Measurements from ENCODE around the gene LACRT. TPM values are rescaled to one million over a fixed set of nuclear protein-coding genes. Genes with fewer than 3 reads are reported as not detected.

LACRT gene
- total and polyA plus RNA-seq, 2 of the 4 experiments (the other 2 are of a cell fraction) = not detected

GRCh38 chr12:54649825-54650224 lies 15.1 kb upstream of the LACRT start:
- no peaks in the 10 kb centered on the region for H3K79me1 ChIP-seq (ENCODE audit: low read depth in 1 of 2, low read length in 2 of 2)
- no peak overlapping the region for H2AK9ac ChIP-seq (replicated peaks; ENCODE audit: low read depth, low read length, poor library complexity)
- H3K9ac ChIP-seq (ENCODE audit: low read depth, low read length) = no peak overlapping the region
- no TSS peak for BruUV-seq (replicated peaks)
- DNase-seq (no peak), ATAC-seq (ENCODE audit: low read depth) (no peak)
- H3K27me3 ChIP-seq (ENCODE audit: control insufficient read depth, insufficient read depth, low read length) = peaks cover 6% of the 10 kb centered on the region
- no peak overlapping the region for H3K4me2 ChIP-seq (ENCODE audit: low read depth, low read length)
- H3K23ac ChIP-seq (ENCODE audit: low read depth, low read length) = no peak overlapping the region
- TF ChIP-seq MAFK (IDR thresholded peaks at IDR 0.05; ENCODE audit: low read depth, low read length) = no peak
- TF ChIP-seq USF2 (IDR thresholded peaks at IDR 0.05; ENCODE audit: low read depth, low read length) = no peak
- TF ChIP-seq RFX5 (IDR thresholded peaks at IDR 0.05; ENCODE audit: low read depth, low read length) = no peak
- TF ChIP-seq NFE2L2 (IDR thresholded peaks at IDR 0.05; ENCODE audit: low read depth, low read length) = no peak
- no peak for TF ChIP-seq POLR2A (IDR thresholded peaks at IDR 0.05; ENCODE audit: low read depth, low read length)
- no peak for TF ChIP-seq MXI1 (IDR thresholded peaks at IDR 0.05; ENCODE audit: borderline replicate concordance, low read depth, low read length)
- no peak for TF ChIP-seq ELK1 (IDR thresholded peaks at IDR 0.05; ENCODE audit: borderline replicate concordance, low read depth, low read length)
- TF ChIP-seq CTCF (conservative IDR thresholded peaks at IDR 0.05; ENCODE audit: low read depth, low read length) = no peak
- TF ChIP-seq CEBPB (IDR thresholded peaks at IDR 0.05; ENCODE audit: low read depth, low read length) = no peak
- no peak for TF ChIP-seq MAZ (IDR thresholded peaks at IDR 0.05; ENCODE audit: borderline replicate concordance, low read depth, low read length)
- no peak for TF ChIP-seq RCOR1 (IDR thresholded peaks at IDR 0.05; ENCODE audit: insufficient replicate concordance, low read length)
- TF ChIP-seq BHLHE40 (IDR thresholded peaks at IDR 0.05; ENCODE audit: low read depth, low read length) = no peak
- TF ChIP-seq CHD1 (IDR thresholded peaks at IDR 0.05; ENCODE audit: low read depth, low read length) = no peak
- no peak for TF ChIP-seq SMC3 (IDR thresholded peaks at IDR 0.05; ENCODE audit: low read depth, low read length)
- TF ChIP-seq RAD21 (IDR thresholded peaks at IDR 0.05; ENCODE audit: low read length) = no peak
- TF ChIP-seq FOS (IDR thresholded peaks at IDR 0.05; ENCODE audit: low read depth, low read length) = no peak
- H2BK15ac ChIP-seq (ENCODE audit: low read depth, low read length) = no peak overlapping the region
- H3K56ac ChIP-seq (ENCODE audit: extremely low read depth, insufficient read depth, low read length) = no peak overlapping the region
- no peak overlapping the region for H3K4ac ChIP-seq (ENCODE audit: low read depth, low read length)
- H2AFZ ChIP-seq (replicated peaks; ENCODE audit: low read length, poor library complexity) = no peak overlapping the region
- H3K4me1 ChIP-seq (ENCODE audit: control insufficient read depth, insufficient read depth, low read length) = no peaks in the 10 kb centered on the region
- H4K91ac ChIP-seq (ENCODE audit: insufficient read depth, low read depth, low read length) = no peak overlapping the region
- no peaks in the 10 kb centered on the region for H3K9me1 ChIP-seq (ENCODE audit: insufficient read depth, low read length)
- no peaks in the 10 kb centered on the region for H4K20me1 ChIP-seq (ENCODE audit: insufficient read depth, low read length)
- H3K27ac ChIP-seq (ENCODE audit: insufficient read depth, low read length) = no peak overlapping the region
- no peak overlapping the region for H3K18ac ChIP-seq (ENCODE audit: low read depth, low read length)
- in situ Hi-C loops (cut with MboI; ENCODE audit: low sequenced_read_pairs) (no loop called here), intact Hi-C loops (cut with micrococcal nuclease) (no loop called here), dilution Hi-C loops (cut with HindIII; ENCODE audit: low sequenced_read_pairs, unreplicated experiment) (no loop called here)
- no peak overlapping the region for H2AK5ac ChIP-seq (ENCODE audit: low read depth, low read length)
- H4K5ac ChIP-seq (ENCODE audit: low read depth, low read length) = no peak overlapping the region
- no peak overlapping the region for H3K14ac ChIP-seq (replicated peaks; ENCODE audit: low read depth, low read length)
- H4K8ac ChIP-seq (ENCODE audit: low read depth in 2 of 2, low read length in 2 of 2) = no peak overlapping the region
- no peaks in the 10 kb centered on the region for H3K36me3 ChIP-seq (ENCODE audit: control insufficient read depth, insufficient read depth, low read length)
- H2BK20ac ChIP-seq (ENCODE audit: low read depth, low read length) = no peak overlapping the region
- no CpG with 5 or more reads among the region's 1 CpG for WGBS, 2 experiments (ENCODE audit: extremely low coverage in 2 of 2, insufficient read length in 1 of 2)
- H2BK120ac ChIP-seq (ENCODE audit: low read depth, low read length) = no peak overlapping the region
- H2BK5ac ChIP-seq (ENCODE audit: low read depth, low read length, poor library complexity, severe bottlenecking) = no peak overlapping the region
- POLR2A ChIA-PET (ENCODE audit: unreplicated experiment) = no interaction called here
- CTCF ChIA-PET = no interaction called here
- H3K9me3 ChIP-seq (ENCODE audit: control insufficient read depth, insufficient read depth, low read length) = no peaks in the 10 kb centered on the region
- no peak overlapping the region for H3K4me3 ChIP-seq (ENCODE audit: insufficient read depth, low read depth, low read length)
